ENCODE data around the gene MDFI.

DNA sequence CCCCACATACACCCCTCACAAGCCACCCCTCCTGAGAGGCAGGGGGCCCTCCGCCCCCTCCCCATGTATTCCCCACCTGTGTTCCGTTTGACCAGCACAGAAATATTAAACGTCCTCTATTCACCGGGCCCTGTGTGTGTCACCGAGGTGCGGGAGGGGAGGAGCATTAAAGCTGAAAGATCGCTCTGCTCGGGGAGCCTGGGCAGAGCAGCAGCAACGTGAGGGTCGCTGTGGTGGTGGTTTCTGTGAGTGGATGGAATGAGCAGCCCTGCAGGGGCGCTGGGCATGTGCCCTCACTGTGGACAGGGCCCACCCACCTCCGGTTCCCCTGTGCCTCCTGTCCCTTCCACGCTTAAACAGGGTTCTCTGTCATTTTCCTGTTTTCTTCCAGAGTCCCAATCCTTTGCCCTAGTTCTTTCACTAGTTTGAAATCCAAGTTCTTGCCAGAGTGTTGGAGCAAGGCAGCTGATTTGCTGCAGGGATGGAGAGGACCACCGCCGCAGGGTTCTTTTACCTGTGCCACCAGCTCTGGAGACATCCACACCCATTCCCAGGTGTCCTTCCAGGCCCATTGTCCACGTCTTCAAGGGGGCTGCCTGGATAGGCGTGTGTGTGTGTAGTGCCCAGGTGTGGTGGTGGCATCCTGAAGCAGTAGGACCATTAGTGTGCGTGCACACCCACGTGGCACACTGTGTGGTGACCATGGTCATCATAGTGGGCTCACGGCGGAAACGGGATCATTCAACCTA lies 37.6 kb upstream of the MDFI start:
- TF ChIP-seq TAF1 (conservative IDR thresholded peaks at IDR 0.05), result no peak
- no peak for TF ChIP-seq GABPA (IDR thresholded peaks at IDR 0.05 in 1 of 2, conservative IDR thresholded peaks at IDR 0.05 in 1 of 2)
- TF ChIP-seq, protein P1, sequence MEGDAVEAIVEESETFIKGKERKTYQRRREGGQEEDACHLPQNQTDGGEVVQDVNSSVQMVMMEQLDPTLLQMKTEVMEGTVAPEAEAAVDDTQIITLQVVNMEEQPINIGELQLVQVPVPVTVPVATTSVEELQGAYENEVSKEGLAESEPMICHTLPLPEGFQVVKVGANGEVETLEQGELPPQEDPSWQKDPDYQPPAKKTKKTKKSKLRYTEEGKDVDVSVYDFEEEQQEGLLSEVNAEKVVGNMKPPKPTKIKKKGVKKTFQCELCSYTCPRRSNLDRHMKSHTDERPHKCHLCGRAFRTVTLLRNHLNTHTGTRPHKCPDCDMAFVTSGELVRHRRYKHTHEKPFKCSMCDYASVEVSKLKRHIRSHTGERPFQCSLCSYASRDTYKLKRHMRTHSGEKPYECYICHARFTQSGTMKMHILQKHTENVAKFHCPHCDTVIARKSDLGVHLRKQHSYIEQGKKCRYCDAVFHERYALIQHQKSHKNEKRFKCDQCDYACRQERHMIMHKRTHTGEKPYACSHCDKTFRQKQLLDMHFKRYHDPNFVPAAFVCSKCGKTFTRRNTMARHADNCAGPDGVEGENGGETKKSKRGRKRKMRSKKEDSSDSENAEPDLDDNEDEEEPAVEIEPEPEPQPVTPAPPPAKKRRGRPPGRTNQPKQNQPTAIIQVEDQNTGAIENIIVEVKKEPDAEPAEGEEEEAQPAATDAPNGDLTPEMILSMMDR (IDR thresholded peaks at IDR 0.05; ENCODE audit: low read depth, low read length, missing input control), result no peak
- TF ChIP-seq, protein P2, sequence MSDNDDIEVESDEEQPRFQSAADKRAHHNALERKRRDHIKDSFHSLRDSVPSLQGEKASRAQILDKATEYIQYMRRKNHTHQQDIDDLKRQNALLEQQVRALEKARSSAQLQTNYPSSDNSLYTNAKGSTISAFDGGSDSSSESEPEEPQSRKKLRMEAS (IDR thresholded peaks at IDR 0.05), result no peak
- no peak for TF ChIP-seq EGR1 (IDR thresholded peaks at IDR 0.05; ENCODE audit: low read depth in 2 of 2)

Data from liver (tissue), 3 donors.